Mammary epithelial cell (primary cell): ENCODE results near the gene TMEM151B.

ENCODE experiments used
- CTCF ChIP-seq, 2 donors: IDR thresholded peaks in 1 of 2; conservative IDR thresholded peaks in 1 of 2; 2 replicates each; pipeline ENCODE4 v1.5.1; 2011 to 2012; ENCODE audit warnings: inconsistent platforms in 2 of 2, low read length in 2 of 2, mild to moderate bottlenecking in 2 of 2, control low read depth in 1 of 2, low read depth in 1 of 2; ENCODE audit not compliant: insufficient read depth in 1 of 2; ENCODE audit errors: extremely low read depth in 1 of 2
- EZH2 ChIP-seq: IDR thresholded peaks from 2 replicates; pipeline ENCODE4 v1.6.1; 2012; ENCODE audit warnings: low read length, inconsistent platforms, borderline replicate concordance

DNA sequence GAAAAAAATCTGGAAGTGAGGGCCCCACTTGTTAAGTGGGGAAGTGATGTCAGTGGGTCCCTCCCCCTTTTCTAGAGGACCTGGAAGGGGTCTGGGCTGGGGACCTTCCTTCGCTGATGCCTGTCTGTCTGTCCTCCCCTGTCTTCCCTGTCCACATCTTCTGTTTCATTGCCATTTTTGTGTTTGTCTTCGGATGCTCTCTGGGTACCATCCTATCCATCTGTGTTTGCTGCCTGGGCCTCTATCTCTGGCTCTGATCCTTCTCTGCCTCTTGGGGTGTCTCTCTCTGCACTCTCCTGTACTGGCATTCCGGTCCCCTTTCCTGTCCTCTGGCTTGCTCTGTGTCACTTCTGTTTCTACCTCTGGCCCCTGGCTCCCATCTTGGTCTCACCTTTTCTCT is 2.3 kb downstream of the TMEM151B start:
- no peak for TF ChIP-seq CTCF (conservative IDR thresholded peaks at IDR 0.05 in 1 of 2, IDR thresholded peaks at IDR 0.05 in 1 of 2; ENCODE audit: extremely low read depth in 1 of 2, insufficient read depth in 1 of 2, low read depth in 1 of 2, low read length in 2 of 2)
- TF ChIP-seq EZH2, result no peak
